ENCODE data around the gene NIPBL.

GRCh38 chr5:36883894-36884462 lies 7.4 kb downstream of the NIPBL start:
- TF ChIP-seq FOXK2 (IDR thresholded peaks at IDR 0.05) (no peak), CTBP1 (IDR thresholded peaks at IDR 0.05; ENCODE audit: borderline replicate concordance) (no peak), BHLHE40 (IDR thresholded peaks at IDR 0.05; ENCODE audit: borderline replicate concordance) (no peak), PKNOX1 (IDR thresholded peaks at IDR 0.05) (no peak), SUZ12 (IDR thresholded peaks at IDR 0.05) (no peak), LEF1 (IDR thresholded peaks at IDR 0.05; ENCODE audit: borderline replicate concordance) (no peak), FOXM1 (IDR thresholded peaks at IDR 0.05; ENCODE audit: borderline replicate concordance) (no peak), SP1 (IDR thresholded peaks at IDR 0.05) (no peak), HDGF (IDR thresholded peaks at IDR 0.05; ENCODE audit: borderline replicate concordance) (no peak), FOXA1 (IDR thresholded peaks at IDR 0.05) (no peak), NFRKB (IDR thresholded peaks at IDR 0.05) (no peak), TARDBP (IDR thresholded peaks at IDR 0.05) (no peak), ARNT (IDR thresholded peaks at IDR 0.05) (no peak)

Data from HEK293T (cell line).